CD8-positive, alpha-beta memory T cell (primary cell): Measurements from ENCODE around the gene SDK1. TPM values are rescaled to one million over a fixed set of nuclear protein-coding genes. Genes with fewer than 3 reads are reported as not detected.

Source experiments
- CTCF ChIA-PET: fragments of 350-600 bp; sonication (Branson Sonifier 250); formaldehyde crosslinking; loops from one replicate; lab custom pipeline; 2021; ENCODE audit warnings: antibody characterized with exemption; lab: Charles Lee
- POLR2A ChIA-PET: fragments of 350-600 bp; sonication (Branson Sonifier 250); formaldehyde crosslinking; loops from one replicate; lab custom pipeline; 2021; ENCODE audit warnings: antibody characterized with exemption; lab: Charles Lee
- DNase-seq, 5 donors: peaks; one replicate each; pipeline versions ENCODE4 v3.0.0 to v3.0.0-alpha.2; 2020 to 2022; ENCODE audit warnings: mixed read lengths in 1 of 5
- H3K27ac ChIP-seq: one replicate; pipeline ENCODE4 v1.7.0; 2013; ENCODE audit warnings: low read depth, mild to moderate bottlenecking, low read length, moderate library complexity
- H3K27me3 ChIP-seq: 2 replicates; pipeline ENCODE4 v1.7.0; 2013; ENCODE audit warnings: low read length, mild to moderate bottlenecking; ENCODE audit not compliant: insufficient read depth, poor library complexity, severe bottlenecking
- H3K36me3 ChIP-seq: 2 replicates; pipeline ENCODE4 v1.7.0; 2013; ENCODE audit warnings: mild to moderate bottlenecking, low read length, moderate library complexity; ENCODE audit not compliant: insufficient read depth
- H3K4me1 ChIP-seq: 2 replicates; pipeline ENCODE4 v1.7.0; 2013; ENCODE audit warnings: mild to moderate bottlenecking, low read length, moderate library complexity; ENCODE audit not compliant: insufficient read depth
- H3K4me3 ChIP-seq: 2 replicates; pipeline ENCODE4 v1.7.0; 2013; ENCODE audit warnings: mild to moderate bottlenecking, low read length
- H3K9me3 ChIP-seq: 2 replicates; pipeline ENCODE4 v1.7.0; 2013; ENCODE audit warnings: mild to moderate bottlenecking, low read length
- H3K27ac Mint-ChIP-seq, 8 donors: one replicate each; pipeline ENCODE4 v1.8.0; 2020 to 2021; ENCODE audit warnings: mixed read lengths in 8 of 8, mild to moderate bottlenecking in 6 of 8, inconsistent platforms in 3 of 8, moderate library complexity in 3 of 8
- H3K27me3 Mint-ChIP-seq, 2 donors: one replicate each; pipeline ENCODE4 v1.8.0; 2020 to 2021; ENCODE audit warnings: mixed read lengths in 2 of 2, mild to moderate bottlenecking in 1 of 2, moderate library complexity in 1 of 2
- H3K36me3 Mint-ChIP-seq, 3 donors: one replicate each; pipeline ENCODE4 v1.8.0; 2020 to 2021; ENCODE audit warnings: mixed read lengths in 3 of 3, inconsistent platforms in 1 of 3, mild to moderate bottlenecking in 1 of 3
- H3K4me1 Mint-ChIP-seq, 3 donors: one replicate each; pipeline ENCODE4 v1.8.0; 2020 to 2021; ENCODE audit warnings: mixed read lengths in 3 of 3, inconsistent platforms in 1 of 3, mild to moderate bottlenecking in 1 of 3
- H3K4me3 Mint-ChIP-seq, 7 donors: one replicate each; pipeline ENCODE4 v1.8.0; 2020 to 2021; ENCODE audit warnings: mixed read lengths in 7 of 7, mild to moderate bottlenecking in 6 of 7, moderate library complexity in 4 of 7, inconsistent platforms in 2 of 7
- H3K9me3 Mint-ChIP-seq, 5 donors: one replicate each; pipeline ENCODE4 v1.8.0; 2020 to 2022; ENCODE audit warnings: mixed read lengths in 5 of 5, mild to moderate bottlenecking in 3 of 5, moderate library complexity in 2 of 5, inconsistent platforms in 1 of 5
- polyA plus RNA-seq: library from polyadenylated mRNA; unstranded; fragments of 300-500 nt; fragmentation: Illumina TruSeq; gene quantifications from one replicate; pipeline ENCODE4 v1.2.3, GENCODE V29; 2021
- total RNA-seq, 2 experiments: library from RNA; stranded (reverse); gene quantifications; one replicate each; pipeline ENCODE4 v1.2.3, GENCODE V29; 2021

SDK1 gene
- total and polyA plus RNA-seq, 3 experiments from 2014 or later = 0.04 TPM; not detected in 1

DNA sequence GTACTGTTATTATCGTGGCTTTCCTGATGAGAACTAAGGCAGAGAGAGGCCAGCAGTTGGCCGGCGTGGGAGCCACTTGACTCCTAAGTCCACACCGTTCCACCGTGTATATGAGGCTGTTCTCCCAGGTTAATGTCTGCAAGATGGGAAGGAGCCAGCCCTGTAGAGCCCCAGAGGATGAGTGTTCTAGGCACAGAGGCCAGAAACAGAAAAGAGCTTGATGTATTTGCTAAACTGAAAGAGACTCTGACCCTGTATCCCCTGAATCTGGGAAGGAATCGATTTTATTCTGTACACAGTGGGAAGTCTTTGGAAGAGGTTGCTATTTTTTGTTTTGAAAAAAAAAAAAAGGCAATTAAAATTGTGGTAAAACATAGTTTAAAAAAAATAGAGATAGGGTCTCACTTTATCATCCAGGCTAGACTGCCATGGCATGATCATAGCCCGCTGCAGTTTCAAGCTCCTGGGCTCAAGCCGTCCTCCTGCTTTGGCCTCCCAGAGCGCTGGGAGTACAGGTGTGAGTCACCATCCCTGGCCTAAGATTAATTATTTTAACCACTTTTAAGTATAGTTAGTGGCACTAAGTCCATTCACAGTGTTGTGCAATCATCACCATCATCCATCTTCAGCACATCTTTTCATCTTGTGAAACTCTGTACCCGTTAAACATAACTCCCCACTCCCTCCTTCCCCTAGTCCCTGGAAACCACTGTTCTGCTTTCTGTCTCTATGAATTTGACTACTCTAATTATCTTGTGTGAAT, 348.8 kb downstream of the SDK1 start:
- no peaks in the 10 kb centered on the region for H3K9me3 ChIP-seq
- Mint-ChIP-seq H3K27me3 (peaks cover 9 to 24% of the 10 kb centered on the region in 2 donors), H3K4me1 (no peaks in the 10 kb centered on the region), H3K27ac (no peak overlapping the region), H3K36me3 (no peaks in the 10 kb centered on the region), H3K9me3 (no peaks in the 10 kb centered on the region), H3K4me3 (no peak overlapping the region)
- no peaks in the 10 kb centered on the region for H3K27me3 ChIP-seq
- CTCF ChIA-PET = no interaction called here
- POLR2A ChIA-PET = no interaction called here
- H3K36me3 ChIP-seq = no peaks in the 10 kb centered on the region
- no peak overlapping the region for H3K4me3 ChIP-seq
- no peak overlapping the region for H3K27ac ChIP-seq
- DNase-seq = no peak
- no peaks in the 10 kb centered on the region for H3K4me1 ChIP-seq

- Mint-ChIP-seq H3K4me3 (no peak overlapping the region), H3K36me3 (no peaks in the 10 kb centered on the region), H3K27ac (no peak overlapping the region), H3K27me3 (peaks cover 9 to 24% of the 10 kb centered on the region in 2 donors), H3K4me1 (no peaks in the 10 kb centered on the region), H3K9me3 (no peaks in the 10 kb centered on the region)
- Histone ChIP-seq H3K9me3 (no peaks in the 10 kb centered on the region), H3K4me3 (no peak overlapping the region), H3K4me1 (no peaks in the 10 kb centered on the region), H3K36me3 (no peaks in the 10 kb centered on the region), H3K27me3 (no peaks in the 10 kb centered on the region), H3K27ac (no peak overlapping the region)
- ChIA-PET POLR2A (no interaction called here), CTCF (no interaction called here)
- no peak for DNase-seq
These were observed 349.8 kb downstream of the SDK1 start for GRCh38 chr7:3650844-3651243.

DNA sequence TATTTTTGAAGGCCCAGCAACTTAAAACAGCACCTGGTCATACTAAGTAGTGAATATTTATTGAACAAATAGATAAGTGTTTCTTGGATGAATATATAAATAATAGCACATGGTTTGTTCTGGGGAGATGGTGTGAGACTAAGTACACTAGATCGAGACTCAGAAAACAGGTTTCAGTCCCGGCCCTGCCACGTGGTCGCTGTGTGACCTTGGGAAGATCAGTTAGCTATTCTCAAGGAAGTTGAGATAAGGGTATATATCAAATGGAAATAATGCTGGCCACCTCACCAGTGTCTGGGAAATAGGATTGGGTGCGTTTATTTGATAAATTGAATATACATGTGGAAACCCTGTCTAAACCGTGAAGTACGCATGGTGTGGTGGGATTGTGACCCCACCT, 354.6 kb downstream of the SDK1 start:
- peak overlapping the region in 1 of 8 donors; percentile 4 for H3K27ac Mint-ChIP-seq

DNA sequence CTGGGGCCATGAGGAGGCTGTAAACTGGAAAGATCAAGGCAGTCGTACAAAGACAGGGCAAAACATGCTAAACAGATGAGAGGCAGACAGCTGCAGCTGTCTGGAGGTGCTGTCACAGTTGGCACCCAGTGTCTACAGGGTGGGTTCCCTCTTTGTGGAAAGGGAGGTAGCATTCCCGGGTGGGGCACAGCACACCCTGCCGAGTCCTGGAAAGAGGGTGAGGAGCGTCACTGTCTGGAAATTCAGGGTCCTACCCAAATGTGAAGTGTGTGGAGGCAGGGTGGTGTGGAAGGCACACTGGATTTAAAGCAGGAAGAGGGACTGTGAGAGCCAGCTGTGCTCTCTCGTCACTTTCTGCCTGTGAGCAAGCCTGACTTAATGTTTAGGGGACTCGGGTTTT, 356.2 kb downstream of the SDK1 start:
- Histone ChIP-seq H3K4me3 (no peak overlapping the region), H3K9me3 (no peaks in the 10 kb centered on the region), H3K27ac (no peak overlapping the region), H3K27me3 (no peaks in the 10 kb centered on the region), H3K4me1 (no peaks in the 10 kb centered on the region), H3K36me3 (no peaks in the 10 kb centered on the region)
- peaks cover 13 to 43% of the 10 kb centered on the region in 2 donors for H3K27me3 Mint-ChIP-seq
- ChIA-PET POLR2A (no interaction called here), CTCF (no interaction called here)
- H3K27ac Mint-ChIP-seq = no peak overlapping the region
- DNase-seq = no peak
- no peaks in the 10 kb centered on the region for H3K4me1 Mint-ChIP-seq
- H3K4me3 Mint-ChIP-seq = no peak overlapping the region
- no peaks in the 10 kb centered on the region for H3K36me3 Mint-ChIP-seq
- H3K9me3 Mint-ChIP-seq = no peaks in the 10 kb centered on the region

More for the DNA sequence above, 354.6 kb downstream of the SDK1 start:
- DNase-seq = no peak
- POLR2A ChIA-PET = no interaction called here
- Histone ChIP-seq H3K4me1 (no peaks in the 10 kb centered on the region), H3K36me3 (no peaks in the 10 kb centered on the region), H3K4me3 (no peak overlapping the region), H3K27ac (no peak overlapping the region), H3K27me3 (no peaks in the 10 kb centered on the region), H3K9me3 (no peaks in the 10 kb centered on the region)
- CTCF ChIA-PET = no interaction called here
- Mint-ChIP-seq H3K36me3 (no peaks in the 10 kb centered on the region), H3K9me3 (no peaks in the 10 kb centered on the region), H3K27me3 (peaks cover 10 to 44% of the 10 kb centered on the region in 2 donors), H3K4me3 (no peak overlapping the region), H3K4me1 (no peaks in the 10 kb centered on the region)

- POLR2A ChIA-PET = no interaction called here
- H3K27me3 Mint-ChIP-seq = peaks cover 6 to 15% of the 10 kb centered on the region in 2 donors
- no peak overlapping the region for H3K27ac Mint-ChIP-seq
These were observed 367.7 kb downstream of the SDK1 start for GRCh38 chr7:3668743-3669142.

DNA sequence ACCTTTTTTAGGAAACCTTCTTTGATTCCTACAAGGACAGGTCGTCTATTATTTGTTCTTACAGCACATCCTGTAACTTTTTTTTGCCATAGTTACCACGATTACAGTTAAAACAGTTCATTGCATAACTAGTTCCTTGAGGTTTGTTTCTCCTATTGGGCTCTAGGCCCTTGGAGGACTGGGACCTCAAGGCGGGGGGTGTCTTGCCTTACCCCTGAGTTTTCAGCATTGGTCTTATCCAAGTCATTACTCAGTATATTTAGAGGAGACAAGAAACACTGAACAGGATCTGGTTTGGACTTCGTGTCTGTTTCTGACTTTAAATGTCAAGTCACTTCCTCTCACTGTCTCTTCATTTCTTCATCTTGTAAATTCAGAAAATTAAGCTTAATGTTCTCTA, 369.8 kb downstream of the SDK1 start:
- Mint-ChIP-seq H3K27me3 (peaks cover 9 to 10% of the 10 kb centered on the region in 2 donors), H3K27ac (no peak overlapping the region), H3K36me3 (no peaks in the 10 kb centered on the region), H3K9me3 (no peaks in the 10 kb centered on the region), H3K4me1 (no peaks in the 10 kb centered on the region), H3K4me3 (no peak overlapping the region)
- ChIA-PET POLR2A (no interaction called here), CTCF (no interaction called here)
- H3K9me3 ChIP-seq = no peaks in the 10 kb centered on the region
- no peaks in the 10 kb centered on the region for H3K36me3 ChIP-seq
- no peaks in the 10 kb centered on the region for H3K27me3 ChIP-seq
- no peak overlapping the region for H3K4me3 ChIP-seq
- H3K4me1 ChIP-seq = peaks cover 13% of the 10 kb centered on the region
- no peak overlapping the region for H3K27ac ChIP-seq
- DNase-seq = no peak

More at GRCh38 chr7:3668743-3669142, 367.7 kb downstream of the SDK1 start:
- no peaks in the 10 kb centered on the region for H3K9me3 ChIP-seq
- H3K4me1 ChIP-seq = peaks cover 13% of the 10 kb centered on the region
- no peak overlapping the region for H3K4me3 ChIP-seq
- H3K4me3 Mint-ChIP-seq = no peak overlapping the region
- no peaks in the 10 kb centered on the region for H3K36me3 Mint-ChIP-seq
- CTCF ChIA-PET = no interaction called here
- no peaks in the 10 kb centered on the region for H3K36me3 ChIP-seq
- no peaks in the 10 kb centered on the region for H3K4me1 Mint-ChIP-seq
- no peaks in the 10 kb centered on the region for H3K27me3 ChIP-seq
- no peak overlapping the region for H3K27ac ChIP-seq
- no peak for DNase-seq
- H3K9me3 Mint-ChIP-seq = no peaks in the 10 kb centered on the region

- no peak overlapping the region for H3K27ac ChIP-seq
- peaks cover 4 to 16% of the 10 kb centered on the region in 2 donors for H3K27me3 Mint-ChIP-seq
- no peak overlapping the region for H3K4me3 ChIP-seq
- H3K4me1 ChIP-seq = peaks cover 13% of the 10 kb centered on the region
- no peaks in the 10 kb centered on the region for H3K36me3 ChIP-seq
- no peaks in the 10 kb centered on the region for H3K36me3 Mint-ChIP-seq
- H3K27me3 ChIP-seq = no peaks in the 10 kb centered on the region
- H3K4me3 Mint-ChIP-seq = no peak overlapping the region
- DNase-seq = peak; percentile 5 to 51 (median 28)
- no peaks in the 10 kb centered on the region for H3K9me3 ChIP-seq
- POLR2A ChIA-PET = no interaction called here
- CTCF ChIA-PET = interaction anchor here (1.8 to 3.1 kb wide), 4 partner anchors 14 to 809 kb away, joined by 5 to 14 read pairs (median 7); partner anchors contain the start of gene SDK1
- no peaks in the 10 kb centered on the region for H3K4me1 Mint-ChIP-seq
- no peaks in the 10 kb centered on the region for H3K9me3 Mint-ChIP-seq
- H3K27ac Mint-ChIP-seq = no peak overlapping the region
These were observed 372.5 kb downstream of the SDK1 start for GRCh38 chr7:3673524-3673923.

DNA sequence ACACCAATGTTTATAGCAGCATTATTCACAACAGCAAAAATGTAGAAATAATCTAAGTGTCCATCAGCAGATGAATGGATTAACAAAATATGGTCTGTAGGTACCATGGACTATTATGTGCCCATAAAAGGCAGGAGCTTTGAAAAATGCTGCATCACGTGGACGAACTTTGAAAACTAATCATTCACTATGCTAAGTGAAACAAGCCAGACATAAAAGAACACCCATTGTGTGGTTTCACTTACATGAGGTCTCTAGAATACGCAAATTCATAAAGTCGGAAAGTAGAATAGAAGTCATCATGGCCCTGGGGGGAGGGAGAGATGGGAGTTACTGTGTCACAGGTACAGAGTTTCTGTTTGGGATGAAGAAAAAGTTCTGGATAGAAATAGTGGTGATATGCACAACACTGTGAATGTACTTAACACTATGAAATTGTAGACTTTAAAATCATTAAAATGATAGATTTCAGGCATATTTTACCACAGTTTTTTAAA, 377.3 kb downstream of the SDK1 start:
- Histone ChIP-seq H3K27me3 (no peaks in the 10 kb centered on the region), H3K36me3 (no peaks in the 10 kb centered on the region), H3K4me1 (no peaks in the 10 kb centered on the region), H3K4me3 (no peak overlapping the region), H3K27ac (no peak overlapping the region), H3K9me3 (no peaks in the 10 kb centered on the region)
- no peak for DNase-seq
- CTCF ChIA-PET = no interaction called here
- Mint-ChIP-seq H3K4me3 (no peak overlapping the region), H3K4me1 (no peaks in the 10 kb centered on the region), H3K27me3 (peaks cover 9 to 42% of the 10 kb centered on the region in 2 donors), H3K27ac (no peak overlapping the region), H3K36me3 (no peaks in the 10 kb centered on the region), H3K9me3 (no peaks in the 10 kb centered on the region)
- POLR2A ChIA-PET = no interaction called here
